Activated naive CD4-positive, alpha-beta T cell (primary cell): ENCODE data around the gene OSBPL9.

ENCODE experiments used
- DNase-seq, 4 experiments: peaks; one replicate each; lab custom pipeline; 2025; lab: John Stamatoyannopoulos, UW

OSBPL9 gene

DNA sequence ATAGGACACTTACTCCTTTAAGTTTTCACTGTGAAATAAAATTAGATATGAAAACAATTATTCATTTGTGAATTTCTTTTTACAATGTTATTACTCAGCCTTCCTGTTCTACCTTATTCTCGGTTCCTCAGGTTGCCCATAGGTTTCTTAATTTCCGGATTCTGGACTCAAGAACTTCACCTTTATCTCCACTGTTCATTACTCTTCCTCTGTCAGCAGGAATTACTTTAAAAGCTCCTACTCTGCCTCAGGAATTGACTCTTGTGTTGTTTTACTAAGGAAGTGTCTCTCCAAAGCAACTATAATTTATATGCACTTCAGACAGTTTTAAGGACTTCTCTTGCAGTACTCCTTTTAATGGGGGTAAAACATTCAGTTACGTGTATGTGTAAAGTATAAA lies 123.8 kb downstream of the OSBPL9 start:
- no peak for DNase-seq

DNA sequence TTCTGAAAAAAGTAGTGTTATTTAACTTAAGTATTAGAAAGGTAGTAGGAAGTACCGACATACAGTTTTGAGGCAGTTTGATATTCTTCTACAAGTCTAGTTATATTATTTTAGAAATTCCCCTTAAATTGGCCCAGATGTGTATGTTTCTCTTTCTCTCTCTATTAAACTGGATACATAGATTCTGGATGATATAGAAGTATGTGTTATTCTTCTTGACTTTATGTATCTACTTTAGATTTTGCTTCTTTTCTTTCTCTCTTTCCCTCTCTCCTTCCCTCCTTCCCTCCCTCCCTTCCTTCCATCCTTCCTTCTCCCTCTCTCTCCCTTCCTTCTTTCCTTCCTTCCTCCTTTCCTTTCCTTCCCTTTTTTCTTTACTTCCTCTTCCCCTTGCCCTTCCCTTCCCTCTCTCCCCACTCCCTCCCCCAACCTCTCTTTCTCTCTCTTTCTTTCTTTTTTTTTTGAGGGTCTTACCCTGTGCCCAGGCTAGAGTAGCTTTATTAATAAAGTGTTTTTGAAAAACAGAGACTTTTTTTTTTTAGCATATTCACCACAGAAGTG lies 124.3 kb downstream of the OSBPL9 start:
- DNase-seq = no peak

DNA sequence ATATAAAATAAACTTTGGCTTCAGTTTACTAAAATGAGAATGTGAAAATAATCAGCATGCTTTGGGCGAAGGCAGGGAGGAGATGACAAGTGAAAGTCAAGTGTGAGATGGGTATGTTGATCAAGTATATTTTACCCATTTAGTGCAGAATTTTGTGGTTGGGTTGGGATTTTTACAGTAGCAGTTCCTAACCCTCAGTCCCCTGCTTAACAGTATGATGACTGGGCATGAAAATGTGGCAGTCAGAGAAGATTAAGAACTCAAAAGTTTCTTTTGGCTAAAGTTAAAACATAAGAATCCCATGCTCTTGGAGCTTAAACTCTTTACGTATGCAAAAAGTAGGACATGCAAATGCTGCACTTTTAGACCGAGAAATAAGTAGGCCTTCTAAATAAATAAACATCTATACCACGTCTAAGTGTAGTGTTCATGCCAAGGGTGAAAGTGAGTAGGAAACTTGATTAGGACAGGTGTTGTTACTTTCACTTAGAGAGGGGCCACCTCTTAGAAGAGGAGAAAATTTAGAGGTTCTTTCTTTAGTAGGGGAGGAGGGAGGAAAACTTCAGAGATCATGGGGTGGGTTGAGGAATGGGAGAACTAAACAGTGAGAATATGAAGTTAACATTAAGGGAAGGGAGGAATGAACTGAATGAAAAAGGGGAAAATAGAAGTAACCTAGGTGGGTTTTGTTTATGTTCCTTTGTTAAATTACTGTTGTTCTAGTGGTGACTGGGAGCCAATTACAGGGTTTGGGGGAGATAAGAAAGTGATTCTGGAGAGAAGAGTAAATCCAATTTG lies 127.8 kb downstream of the OSBPL9 start:
- no peak for DNase-seq

DNA sequence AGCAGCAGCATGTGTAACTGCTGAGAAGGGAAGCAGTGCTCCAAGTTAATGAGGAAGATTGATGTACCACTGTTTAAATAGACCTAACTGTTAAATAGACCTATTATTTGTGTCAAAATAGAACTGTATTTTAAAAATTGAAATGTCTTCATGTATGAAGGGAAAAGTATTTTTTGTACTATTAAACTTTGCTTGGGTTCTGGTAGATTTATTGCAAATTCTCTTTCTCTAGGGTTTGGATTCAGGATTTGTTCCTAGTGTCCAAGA lies 128.3 kb downstream of the OSBPL9 start:
- DNase-seq = no peak

DNA sequence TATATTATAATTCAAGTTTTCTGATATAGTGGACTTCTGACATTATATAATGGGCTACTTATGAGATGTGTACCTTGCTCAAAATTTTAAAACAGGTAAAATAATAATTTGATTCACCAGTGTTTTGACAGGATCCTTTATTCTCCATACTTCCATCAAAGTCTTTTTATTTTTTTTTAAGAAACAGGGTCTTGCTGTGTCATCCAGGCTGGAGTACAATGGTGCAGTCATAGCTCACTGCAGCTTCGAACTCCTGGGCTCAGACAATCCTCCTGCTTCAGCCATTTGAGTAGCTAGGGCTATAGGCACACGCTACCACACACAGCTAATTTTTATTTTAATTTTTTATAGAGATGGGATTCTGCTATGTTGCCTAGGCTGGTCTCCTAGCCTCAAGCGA lies 132.3 kb downstream of the OSBPL9 start:
- DNase-seq = no peak

DNA sequence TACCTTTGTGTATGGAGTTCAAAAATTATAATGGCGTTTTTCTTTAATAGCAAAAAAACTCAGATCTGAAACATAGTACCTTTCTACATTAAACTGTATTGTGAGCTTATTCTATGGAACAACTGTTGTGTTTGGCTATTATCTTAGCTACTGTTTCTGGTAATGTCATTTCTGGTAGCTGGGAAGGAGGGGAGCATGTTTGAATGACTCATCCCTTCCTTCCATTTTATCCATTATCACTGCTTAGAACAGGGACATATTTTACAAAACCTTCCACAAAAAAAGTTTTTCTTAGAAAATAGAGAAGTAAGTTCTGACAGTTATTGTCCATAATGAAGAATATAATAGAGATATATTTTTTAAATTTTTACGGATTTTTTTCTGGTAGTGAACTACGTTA lies 133.3 kb downstream of the OSBPL9 start:
- DNase-seq = no peak

DNA sequence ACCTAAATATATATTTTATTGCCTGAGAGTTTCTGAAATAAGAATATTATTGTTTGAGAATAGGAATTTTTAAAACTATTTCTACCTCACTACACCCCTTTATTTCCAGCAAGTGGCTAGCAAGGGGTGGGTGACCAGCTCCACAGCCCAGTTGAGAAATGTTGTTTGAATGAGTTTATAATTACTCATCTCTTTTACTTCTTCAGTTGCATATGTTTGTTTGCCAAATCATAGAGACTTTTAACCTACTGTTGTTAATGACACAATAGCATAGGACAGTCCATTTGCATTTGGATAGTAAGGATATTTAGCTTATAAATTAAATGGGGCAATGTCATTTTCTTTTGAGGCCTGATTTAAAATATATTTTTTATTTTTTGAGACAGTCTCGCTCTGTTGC lies 133.8 kb downstream of the OSBPL9 start:
- DNase-seq = no peak

DNA sequence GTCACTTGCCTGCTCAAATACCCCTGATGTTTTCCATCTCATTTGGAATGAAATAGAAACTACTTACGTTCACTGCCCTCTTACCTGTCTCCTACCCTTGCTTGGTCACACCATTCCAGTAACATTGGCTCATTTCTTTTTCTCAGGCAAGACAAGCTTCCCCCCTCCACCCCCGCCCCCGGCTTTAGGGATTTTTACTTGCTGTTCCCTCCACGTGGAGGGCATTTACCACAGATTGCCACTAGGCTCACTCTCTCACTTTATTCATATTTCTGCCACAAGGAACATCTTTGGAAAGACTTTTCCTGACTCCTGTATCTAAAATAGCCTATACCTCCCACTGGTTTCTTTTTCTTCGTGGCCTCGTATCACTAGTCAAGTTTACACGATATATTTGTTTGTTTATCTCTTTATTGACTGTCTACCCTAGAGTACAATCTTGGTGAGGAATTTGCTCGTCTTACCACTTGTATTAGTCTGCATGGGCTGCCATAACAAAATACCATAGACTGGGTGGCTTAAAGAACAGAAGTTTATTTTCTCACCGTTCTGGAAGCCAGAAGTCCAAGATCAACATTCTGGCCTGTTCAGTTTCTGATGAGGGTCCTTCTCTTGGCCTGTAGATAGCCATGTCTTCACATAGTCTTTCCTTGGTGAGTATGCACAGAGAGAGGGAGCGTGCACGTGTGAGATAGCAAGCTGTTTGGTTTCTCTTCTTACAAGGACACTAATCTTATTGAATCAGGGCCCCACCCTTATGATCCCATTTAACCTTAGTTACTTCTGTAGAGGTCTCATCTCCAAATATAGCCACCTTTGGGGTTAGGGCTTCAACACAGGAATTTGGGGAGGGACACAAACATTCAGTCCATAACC lies 135.4 kb downstream of the OSBPL9 start:
- no peak for DNase-seq

DNA sequence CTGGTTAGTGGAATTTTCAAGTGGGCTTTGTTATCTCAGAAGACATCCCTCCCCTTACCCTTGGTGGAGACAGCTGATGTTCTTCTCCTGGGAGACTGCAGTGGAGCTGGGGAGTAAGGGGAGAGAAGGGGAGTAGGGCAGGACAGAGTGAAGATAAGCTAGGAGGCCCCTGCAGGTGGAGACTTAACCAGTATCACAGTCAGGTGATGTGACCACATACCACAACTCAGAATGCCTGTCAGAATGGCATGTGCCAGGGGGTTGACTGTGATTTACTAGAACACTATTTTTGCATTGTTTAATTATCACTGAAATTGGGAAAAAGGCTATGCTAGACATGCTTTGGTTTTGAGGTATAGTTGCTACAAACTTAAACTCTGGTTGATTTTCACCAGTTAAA lies 137.1 kb downstream of the OSBPL9 start:
- DNase-seq = no peak

DNA sequence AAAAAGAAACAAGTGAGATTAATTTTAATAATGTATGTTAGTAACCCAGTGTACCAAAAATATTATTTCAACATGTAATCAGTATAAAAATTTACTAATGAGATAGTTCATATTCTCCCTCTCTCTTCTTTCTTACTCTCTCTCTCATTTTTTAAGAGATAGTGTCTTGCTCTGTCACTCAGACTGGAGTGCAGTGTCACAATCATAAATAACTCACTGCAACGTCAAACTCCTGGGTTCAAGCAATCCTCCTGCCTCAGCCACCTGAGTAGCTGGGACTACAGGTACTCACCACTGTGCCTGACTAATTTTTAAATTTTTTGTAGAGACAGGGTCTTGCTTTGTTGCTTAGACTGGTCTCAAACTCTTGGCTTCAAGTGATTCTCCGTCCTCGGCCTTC lies 137.8 kb downstream of the OSBPL9 start:
- DNase-seq = no peak

DNA sequence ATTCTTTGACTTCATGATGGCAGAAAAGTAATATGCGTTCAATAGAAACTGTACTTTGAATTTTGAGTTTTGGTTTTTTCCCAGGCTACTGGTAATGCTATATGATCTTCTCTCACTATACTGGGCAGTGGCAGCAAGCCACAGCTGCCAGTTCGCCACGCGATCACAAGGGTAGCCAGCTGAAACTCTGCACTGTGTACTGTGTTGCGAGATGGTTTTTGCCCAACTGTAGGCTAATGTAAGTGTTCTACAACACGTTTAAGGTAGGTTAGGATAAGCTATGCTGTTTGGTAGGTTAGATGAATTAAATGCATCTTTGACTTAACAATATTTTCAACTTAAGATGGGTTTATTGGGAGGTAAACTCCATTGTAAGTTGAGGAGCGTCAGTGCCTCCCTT lies 138.5 kb downstream of the OSBPL9 start:
- DNase-seq = no peak

DNA sequence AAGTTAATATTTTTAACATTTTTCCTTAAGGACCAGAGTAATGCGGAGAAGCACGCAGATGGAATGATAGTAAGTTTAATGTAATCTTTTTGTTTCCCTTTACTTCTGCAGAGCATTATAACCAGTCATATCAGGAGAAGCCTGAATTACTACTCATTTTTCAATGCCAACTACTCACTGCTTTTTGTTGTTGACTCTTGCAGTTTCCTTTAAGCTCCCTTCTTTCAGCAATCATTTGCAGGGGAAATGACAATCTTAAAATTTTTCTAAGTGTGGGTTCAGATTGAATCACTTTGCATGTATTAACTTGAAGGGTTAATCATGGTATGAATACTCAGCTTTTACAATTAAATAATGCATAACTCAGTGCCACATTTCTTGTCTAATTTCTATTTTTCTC lies 139.4 kb downstream of the OSBPL9 start:
- DNase-seq = no peak

DNA sequence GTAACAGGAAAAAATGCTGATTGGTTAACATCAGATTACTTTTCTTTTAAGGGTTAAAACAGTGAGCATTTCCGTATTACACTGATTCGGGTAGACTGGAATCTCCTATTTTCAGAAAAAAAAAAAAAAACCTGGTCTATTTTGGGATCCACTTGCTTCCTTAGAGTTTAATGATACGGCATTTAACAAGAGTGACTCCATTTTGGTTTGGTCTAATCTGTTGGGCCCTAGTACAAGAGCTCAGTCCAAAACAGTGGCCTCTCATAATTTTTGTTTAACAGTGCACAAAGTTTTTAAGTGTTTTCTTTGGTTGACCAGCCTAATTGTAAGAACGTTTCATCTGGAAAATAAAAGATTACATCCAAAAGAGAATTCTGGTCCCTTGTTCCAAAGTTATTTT lies 141.4 kb downstream of the OSBPL9 start:
- no peak for DNase-seq

DNA sequence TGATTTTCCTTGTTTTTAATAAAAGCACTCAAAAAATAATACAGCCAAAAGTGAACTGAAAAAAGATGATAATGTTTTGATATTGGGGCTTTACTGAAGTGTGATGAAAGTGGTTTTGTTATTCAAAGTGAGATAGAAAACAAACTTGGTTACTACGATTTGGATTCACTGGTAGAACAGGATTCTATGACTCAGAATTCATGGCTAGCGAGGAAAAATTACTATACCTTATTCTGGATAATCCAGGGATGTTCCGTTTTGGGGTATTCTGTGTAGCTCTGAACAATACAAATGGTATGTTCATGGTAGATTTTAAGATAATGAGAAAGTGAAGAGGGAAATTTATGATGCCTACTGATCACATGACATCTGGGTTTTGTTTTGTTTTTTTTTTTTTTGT lies 144.0 kb downstream of the OSBPL9 start:
- DNase-seq = no peak

DNA sequence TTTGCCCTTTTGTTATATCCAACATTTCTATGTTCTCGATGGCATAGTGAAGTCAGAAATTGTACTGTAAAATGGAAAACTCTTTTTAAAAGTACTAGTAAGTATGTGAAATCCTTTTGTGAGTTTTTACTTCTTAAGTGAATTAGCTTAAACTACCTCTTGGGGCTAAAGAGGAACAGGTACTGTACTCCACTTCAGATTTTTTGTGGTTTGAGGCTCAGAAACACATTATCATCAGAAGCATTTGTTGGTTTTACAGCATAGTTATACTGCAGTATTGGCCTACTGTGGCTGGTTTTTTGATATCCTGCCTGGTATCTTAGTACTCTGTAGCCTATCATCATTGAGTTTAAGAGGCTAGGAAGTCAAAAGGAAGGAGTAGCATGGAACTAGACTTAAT lies 144.5 kb downstream of the OSBPL9 start:
- no peak for DNase-seq

DNA sequence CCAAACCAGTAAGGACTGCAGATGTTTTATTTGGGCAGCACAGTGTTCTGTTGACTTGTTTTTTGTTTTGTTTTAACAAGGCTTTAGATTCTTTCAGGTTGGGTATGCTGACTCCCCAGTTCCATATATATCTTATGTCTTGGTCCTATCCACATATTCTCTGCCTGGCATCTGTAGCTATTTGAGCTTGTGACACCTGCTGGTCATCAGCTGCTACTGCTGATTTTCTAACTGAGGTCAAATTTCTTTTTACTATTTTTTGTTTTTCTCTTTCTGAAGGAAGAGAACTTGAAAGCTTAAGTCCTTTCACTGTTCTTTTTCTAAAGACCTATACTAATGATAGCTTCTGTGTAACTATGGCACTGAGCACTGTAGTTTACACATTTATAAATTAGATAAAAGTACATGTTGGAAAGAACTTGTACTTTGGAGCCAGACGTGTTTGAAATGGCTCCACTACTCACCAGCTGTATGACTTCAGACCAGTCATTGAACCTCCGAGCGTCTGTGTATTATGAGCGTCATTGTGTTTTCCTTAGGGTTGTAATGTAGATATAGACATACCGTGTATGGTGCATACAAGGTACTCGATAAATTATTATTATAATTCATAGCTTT lies 152.2 kb downstream of the OSBPL9 start:
- DNase-seq = no peak

DNA sequence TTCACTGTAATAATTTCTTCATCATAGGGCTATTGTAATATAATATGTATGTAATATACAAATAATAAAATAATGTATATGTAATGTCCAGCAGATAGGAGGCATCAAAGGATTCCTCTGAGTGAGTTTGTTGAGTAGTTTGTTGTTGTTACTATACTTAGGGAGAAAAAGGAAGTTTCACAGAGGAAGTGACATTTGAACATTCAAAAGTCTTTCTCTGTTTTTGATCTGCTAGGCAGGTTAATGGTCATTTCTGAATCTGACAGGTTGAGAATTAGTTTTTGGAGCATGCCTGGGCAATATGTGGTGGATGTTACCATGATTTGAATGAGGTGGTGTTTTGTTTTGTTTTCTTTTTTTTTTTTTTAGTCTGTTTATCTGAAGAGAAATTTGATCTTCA lies 159.5 kb downstream of the OSBPL9 start:
- DNase-seq = no peak

DNA sequence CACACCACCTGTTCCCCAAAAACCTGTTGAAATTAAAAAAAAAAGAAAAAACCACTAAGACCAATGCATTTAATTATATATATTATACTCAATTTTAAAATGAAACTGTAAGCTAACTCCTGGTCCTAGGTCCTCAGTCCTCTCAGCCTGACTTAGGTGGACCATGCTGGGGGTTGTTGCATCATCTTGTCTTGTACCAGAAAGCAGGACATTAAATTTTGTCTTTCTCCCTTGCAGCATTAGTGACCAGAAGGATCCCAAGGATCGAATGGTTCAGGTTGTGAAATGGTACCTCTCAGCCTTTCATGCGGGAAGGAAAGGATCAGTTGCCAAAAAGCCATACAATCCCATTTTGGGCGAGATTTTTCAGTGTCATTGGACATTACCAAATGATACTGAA lies 164.0 kb downstream of the OSBPL9 start:
- DNase-seq = no peak

DNA sequence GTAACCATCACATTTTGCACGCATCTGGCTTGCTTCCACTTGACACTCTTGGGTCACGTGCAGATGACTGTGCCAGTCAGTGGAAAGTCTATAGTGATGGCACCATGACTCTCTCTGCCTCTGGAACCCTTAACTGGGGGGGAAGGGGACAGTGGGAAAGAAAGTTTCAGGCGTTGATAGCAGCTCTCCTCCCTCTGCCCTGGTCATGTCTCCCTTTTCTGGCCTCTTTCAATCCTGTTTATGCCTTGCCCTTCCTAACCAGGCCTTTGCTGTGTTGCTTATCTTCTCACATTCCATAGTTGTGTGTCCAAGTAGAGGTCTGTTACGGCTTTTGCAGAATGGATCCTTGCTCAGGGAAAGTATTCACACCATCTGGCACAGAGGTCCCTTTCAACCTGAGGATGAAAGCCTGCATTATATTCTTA lies 168.1 kb downstream of the OSBPL9 start:
- no peak for DNase-seq

DNA sequence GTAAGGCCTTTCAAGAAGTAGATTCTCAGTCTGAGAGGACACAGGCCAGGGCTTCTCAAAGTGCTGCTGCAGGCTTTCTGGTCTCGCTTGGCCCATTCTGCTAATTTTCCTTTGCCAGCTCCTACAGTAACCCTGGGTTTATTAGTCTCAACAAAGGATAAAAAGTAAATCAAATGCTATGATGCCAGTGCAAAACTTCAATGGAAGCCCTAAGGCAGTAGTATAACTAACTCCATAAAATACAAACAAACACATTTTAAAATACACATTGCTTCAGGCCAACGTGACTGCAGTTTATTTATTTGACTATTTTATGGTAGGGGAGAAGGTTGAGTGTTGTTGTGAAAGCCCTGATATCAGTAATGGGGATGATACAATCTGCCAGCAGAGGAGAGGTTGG lies 172.0 kb downstream of the OSBPL9 start:
- no peak for DNase-seq

DNA sequence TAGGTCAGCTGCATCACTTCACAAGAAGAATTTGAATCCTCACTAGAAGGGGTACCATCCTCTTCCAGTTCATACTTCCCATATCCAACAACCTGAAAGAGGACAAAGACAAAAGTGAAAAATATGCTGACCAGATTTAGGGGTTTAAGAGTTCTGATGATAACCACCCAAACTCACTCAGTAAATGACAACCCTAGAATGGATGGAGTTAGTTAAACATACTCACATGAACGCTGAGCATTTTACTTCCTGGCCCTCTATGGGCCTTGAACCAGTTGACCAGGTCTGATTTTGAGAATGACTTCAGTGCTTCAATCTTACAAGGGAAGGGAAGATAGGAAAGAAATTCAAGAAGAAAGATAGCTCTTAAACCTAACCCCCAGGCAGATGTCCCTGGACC lies 172.4 kb downstream of the OSBPL9 start:
- DNase-seq = no peak

DNA sequence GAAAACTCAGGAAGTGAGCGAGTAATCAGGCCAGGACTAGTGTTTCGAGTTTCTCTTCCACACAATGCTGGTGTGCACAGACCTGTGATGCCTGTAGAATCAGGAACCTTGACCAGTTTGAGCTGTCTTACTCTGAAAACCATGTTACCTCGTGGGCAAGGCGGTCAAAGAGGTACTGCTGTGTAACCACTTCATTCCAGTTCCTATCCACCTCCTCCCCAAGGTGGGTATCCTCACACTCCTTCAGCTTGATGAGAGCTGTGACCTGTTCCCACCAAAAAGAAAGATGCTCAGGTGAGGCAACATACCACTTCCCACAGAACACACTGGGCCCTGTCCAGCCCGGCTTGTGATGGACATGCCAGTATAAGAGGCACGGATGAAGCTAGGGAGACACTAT lies 173.5 kb downstream of the OSBPL9 start:
- no peak for DNase-seq

DNA sequence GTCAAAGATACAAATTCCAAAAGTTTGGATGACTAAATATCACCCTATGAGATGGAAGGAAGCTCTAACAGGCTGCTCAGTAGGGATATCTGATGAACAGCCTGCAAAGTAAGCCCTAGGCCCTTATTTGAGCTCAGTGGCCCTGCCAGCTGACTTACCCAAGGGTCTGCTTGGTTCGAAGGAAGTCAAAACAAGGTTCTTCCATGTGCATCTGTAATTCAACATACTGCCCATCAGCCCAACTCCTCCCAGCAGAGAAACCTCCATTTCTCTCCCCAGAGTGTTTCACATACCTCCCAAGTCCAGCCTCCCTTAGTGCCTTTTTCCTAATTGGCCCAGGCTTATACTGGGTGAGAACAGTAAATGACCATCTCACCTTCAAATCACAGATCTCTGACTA lies 175.0 kb downstream of the OSBPL9 start:
- no peak for DNase-seq
